SU-DHL-6 (cell line): ENCODE data around the gene ANKFY1.

Experiments used
- H2AFZ ChIP-seq: fragments of 200-600 bp; sonication (generic); 2 replicates; pipeline ENCODE4 v1.6.1; 2014; ENCODE audit warnings: low read depth, mild to moderate bottlenecking, moderate library complexity, mixed read lengths, antibody characterized with exemption, low read length; ENCODE audit not compliant: severe bottlenecking
- H3F3A ChIP-seq: fragments of 200-600 bp; shearing (Covaris generic); 2 replicates; pipeline ENCODE4 v1.6.0; 2016; ENCODE audit warnings: antibody characterized with exemption, mild to moderate bottlenecking; ENCODE audit not compliant: insufficient read depth
- H3K27ac ChIP-seq: fragments of 200-600 bp; sonication (generic); 2 replicates; pipeline ENCODE4 v1.5.1; 2016; ENCODE audit warnings: low read depth, mild to moderate bottlenecking, low read length, moderate library complexity, mixed read lengths
- H3K27me3 ChIP-seq: fragments of 200-600 bp; sonication (generic), shearing (Covaris generic); 2 replicates; pipeline ENCODE4 v1.6.0; 2014; ENCODE audit warnings: mild to moderate bottlenecking, low read length
- H3K36me3 ChIP-seq: fragments of 200-600 bp; sonication (generic); 2 replicates; pipeline ENCODE4 v1.6.1; 2014; ENCODE audit warnings: mild to moderate bottlenecking, low read length, mixed read lengths
- H3K4me2 ChIP-seq: fragments of 300-600, 200-600 bp; shearing (Covaris generic), sonication (generic); 2 replicates; pipeline ENCODE4 v1.6.0; 2014; ENCODE audit warnings: low read length, low read depth, mild to moderate bottlenecking; ENCODE audit not compliant: poor library complexity, severe bottlenecking
- H3K4me3 ChIP-seq: fragments of 200-600 bp; sonication (generic); 2 replicates; pipeline ENCODE4 v1.5.1; 2014; ENCODE audit warnings: antibody characterized with exemption, low read length, mild to moderate bottlenecking, mixed read lengths; ENCODE audit not compliant: insufficient read depth, poor library complexity, severe bottlenecking
- H3K79me2 ChIP-seq: fragments of 200-600 bp; sonication (generic); 2 replicates; pipeline ENCODE4 v1.6.1; 2014; ENCODE audit warnings: mild to moderate bottlenecking, low read length, moderate library complexity; ENCODE audit not compliant: insufficient read depth
- H3K9ac ChIP-seq: fragments of 200-600 bp; sonication (generic); 2 replicates; pipeline ENCODE4 v1.7.0; 2014; ENCODE audit warnings: mild to moderate bottlenecking, low read length
- H3K9me2 ChIP-seq: fragments of 200-600 bp; sonication (generic); replicated peaks from 2 replicates; pipeline ENCODE4 v1.6.1; 2014; ENCODE audit warnings: low read length; ENCODE audit not compliant: insufficient read depth
- H3K9me3 ChIP-seq: fragments of 200-600 bp; sonication (generic); 2 replicates; pipeline ENCODE4 v1.6.1; 2014; ENCODE audit warnings: low read length, mixed read lengths; ENCODE audit not compliant: insufficient read depth
- H4K20me1 ChIP-seq: fragments of 200-600 bp; sonication (generic); 2 replicates; pipeline ENCODE4 v1.6.1; 2014; ENCODE audit warnings: low read depth, mild to moderate bottlenecking, antibody characterized with exemption, low read length, moderate library complexity, mixed read lengths
- EZH2phosphoT487 ChIP-seq: fragments of 200-600 bp; sonication (generic), shearing (Covaris generic); conservative IDR thresholded peaks from 2 replicates; pipeline ENCODE4 v1.6.1; 2018; ENCODE audit warnings: mild to moderate bottlenecking, antibody characterized with exemption, low read length, moderate library complexity, mixed read lengths
- TF ChIP-seq, protein P1 (sequence below): fragments of 200-600 bp; sonication (generic); IDR thresholded peaks from one replicate; pipeline ENCODE4 v1.5.1; 2017; ENCODE audit warnings: antibody characterized with exemption, mild to moderate bottlenecking, low read length, moderate library complexity; ENCODE audit not compliant: insufficient read depth, poor library complexity, severe bottlenecking

The ANKFY1 gene

DNA sequence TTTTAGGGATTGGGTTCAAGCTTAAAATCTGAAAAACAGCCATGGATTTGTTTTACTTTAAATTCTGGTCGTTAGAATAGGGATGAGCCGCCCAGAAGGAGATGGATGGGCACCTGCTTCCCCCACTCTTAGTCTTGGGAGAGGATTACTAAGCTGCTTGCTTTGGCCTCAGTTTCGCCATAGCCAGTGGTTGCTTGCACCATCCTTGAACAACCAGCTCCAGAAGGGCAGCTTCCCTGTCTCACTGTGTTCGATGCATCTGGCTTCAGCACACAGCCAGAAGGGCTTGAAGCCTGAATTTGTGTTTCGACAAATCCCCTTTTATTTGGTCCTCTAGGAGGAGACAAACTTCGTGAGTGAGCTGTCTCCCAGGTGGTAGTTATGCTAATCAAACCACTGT lies 113.7 kb downstream of the ANKFY1 start:
- Histone ChIP-seq H3K9ac (no peak overlapping the region), H3K79me2 (no peaks in the 10 kb centered on the region)
- TF ChIP-seq EZH2phosphoT487 = no peak
- TF ChIP-seq, protein P1, sequence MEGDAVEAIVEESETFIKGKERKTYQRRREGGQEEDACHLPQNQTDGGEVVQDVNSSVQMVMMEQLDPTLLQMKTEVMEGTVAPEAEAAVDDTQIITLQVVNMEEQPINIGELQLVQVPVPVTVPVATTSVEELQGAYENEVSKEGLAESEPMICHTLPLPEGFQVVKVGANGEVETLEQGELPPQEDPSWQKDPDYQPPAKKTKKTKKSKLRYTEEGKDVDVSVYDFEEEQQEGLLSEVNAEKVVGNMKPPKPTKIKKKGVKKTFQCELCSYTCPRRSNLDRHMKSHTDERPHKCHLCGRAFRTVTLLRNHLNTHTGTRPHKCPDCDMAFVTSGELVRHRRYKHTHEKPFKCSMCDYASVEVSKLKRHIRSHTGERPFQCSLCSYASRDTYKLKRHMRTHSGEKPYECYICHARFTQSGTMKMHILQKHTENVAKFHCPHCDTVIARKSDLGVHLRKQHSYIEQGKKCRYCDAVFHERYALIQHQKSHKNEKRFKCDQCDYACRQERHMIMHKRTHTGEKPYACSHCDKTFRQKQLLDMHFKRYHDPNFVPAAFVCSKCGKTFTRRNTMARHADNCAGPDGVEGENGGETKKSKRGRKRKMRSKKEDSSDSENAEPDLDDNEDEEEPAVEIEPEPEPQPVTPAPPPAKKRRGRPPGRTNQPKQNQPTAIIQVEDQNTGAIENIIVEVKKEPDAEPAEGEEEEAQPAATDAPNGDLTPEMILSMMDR = no peak

DNA sequence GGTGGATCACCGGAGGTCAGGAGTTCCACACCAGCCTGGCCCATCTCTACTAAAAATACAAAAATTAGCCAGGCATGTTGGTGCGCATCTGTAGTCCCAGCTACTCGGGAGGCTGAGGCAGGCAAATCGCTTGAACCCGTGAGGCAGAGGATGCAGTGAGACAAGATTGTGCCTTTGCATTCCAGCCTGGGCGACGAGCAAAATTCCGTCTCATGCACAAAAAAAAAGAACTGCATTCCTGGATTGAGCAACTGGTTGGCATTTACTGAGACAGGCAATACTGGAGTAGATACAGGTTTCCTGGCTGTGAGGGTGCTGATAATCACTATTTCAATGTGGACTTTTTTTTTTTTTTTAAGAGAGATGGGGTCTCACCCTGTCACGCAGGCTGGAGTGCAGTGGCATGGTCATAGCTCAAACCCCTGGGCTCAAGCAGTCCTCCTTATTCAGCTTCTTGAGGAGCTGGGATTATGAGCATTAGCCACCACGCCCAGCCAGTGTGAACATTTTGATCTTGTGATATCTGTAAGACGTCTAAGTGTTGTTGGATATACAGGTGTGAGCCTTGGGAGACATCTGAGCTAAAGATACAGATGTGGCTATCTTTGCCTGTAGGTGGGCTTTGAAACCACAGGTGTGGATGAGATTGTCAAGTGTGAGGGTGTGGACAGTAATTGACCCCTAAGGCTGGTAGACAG lies 115.0 kb downstream of the ANKFY1 start:
- Histone ChIP-seq H3K4me2 (no peak overlapping the region), H3K9me2 (no peaks in the 10 kb centered on the region), H3K4me3 (no peak overlapping the region), H3K79me2 (no peaks in the 10 kb centered on the region), H3K27me3 (no peaks in the 10 kb centered on the region), H3K9ac (no peak overlapping the region), H3K27ac (no peak overlapping the region), H3K36me3 (no peaks in the 10 kb centered on the region), H2AFZ (no peak overlapping the region), H3F3A (peaks cover 5% of the 10 kb centered on the region; the same call in 1 of the 2 replicates), H4K20me1 (no peaks in the 10 kb centered on the region), H3K9me3 (no peaks in the 10 kb centered on the region)
- TF ChIP-seq, protein P1 = no peak
- TF ChIP-seq EZH2phosphoT487 = no peak

More for the DNA sequence above, 113.7 kb downstream of the ANKFY1 start:
- no peaks in the 10 kb centered on the region for H3K9me3 ChIP-seq
- no peaks in the 10 kb centered on the region for H3K27me3 ChIP-seq
- H3K9me2 ChIP-seq = no peaks in the 10 kb centered on the region
- H3K36me3 ChIP-seq = no peaks in the 10 kb centered on the region
- no peak overlapping the region for H2AFZ ChIP-seq
- H3F3A ChIP-seq = no peaks in the 10 kb centered on the region
- H4K20me1 ChIP-seq = no peaks in the 10 kb centered on the region
- H3K4me2 ChIP-seq = no peak overlapping the region
- no peak overlapping the region for H3K27ac ChIP-seq
- no peak overlapping the region for H3K4me3 ChIP-seq

DNA sequence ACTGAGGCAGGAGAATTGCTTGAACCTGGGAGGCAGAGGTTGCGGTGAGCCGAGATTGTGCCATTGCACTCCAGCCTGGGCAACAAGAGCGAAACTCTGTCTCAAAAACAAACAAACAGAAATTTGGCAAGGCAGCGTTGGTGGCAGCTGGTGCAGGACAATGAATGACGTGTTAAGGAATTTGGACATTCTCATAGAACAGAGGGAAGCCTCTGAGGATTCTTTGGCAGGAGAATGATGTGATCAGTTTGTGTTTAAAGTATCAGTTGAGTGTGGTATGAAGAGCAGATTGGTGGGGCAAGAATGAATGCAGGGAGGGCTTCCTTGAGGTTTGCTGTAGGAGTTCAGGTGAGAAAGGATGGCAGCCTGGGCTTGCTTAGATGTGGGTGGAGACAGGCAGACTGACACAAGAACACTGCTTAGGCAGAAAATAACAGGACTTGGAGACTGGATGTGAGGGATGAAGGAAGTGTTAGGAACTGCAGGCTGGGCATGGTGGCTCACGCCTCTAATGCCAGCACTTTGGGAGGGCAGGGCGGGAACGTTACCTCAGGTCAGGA lies 115.9 kb downstream of the ANKFY1 start:
- H4K20me1 ChIP-seq = no peaks in the 10 kb centered on the region
- no peaks in the 10 kb centered on the region for H3K9me3 ChIP-seq
- H3K27me3 ChIP-seq = no peaks in the 10 kb centered on the region
- no peak overlapping the region for H3K27ac ChIP-seq
- TF ChIP-seq, protein P1 = no peak
- TF ChIP-seq EZH2phosphoT487 = no peak
- H3K79me2 ChIP-seq = no peaks in the 10 kb centered on the region
- H3K4me2 ChIP-seq = no peak overlapping the region
- H3K9ac ChIP-seq = no peak overlapping the region
- no peak overlapping the region for H3K4me3 ChIP-seq
- H3F3A ChIP-seq = peaks cover 5% of the 10 kb centered on the region; the same call in 1 of the 2 replicates
- H2AFZ ChIP-seq = no peak overlapping the region
- H3K36me3 ChIP-seq = no peaks in the 10 kb centered on the region
- no peaks in the 10 kb centered on the region for H3K9me2 ChIP-seq
